Brain pericyte (primary cell): ENCODE data around the gene DDO.

Source experiments
- DNase-seq: peaks from one replicate; pipeline ENCODE4 v3.0.0-alpha.2; 2012; ENCODE audit warnings: low read depth, low spot score

Gene DDO

GRCh38 chr6:110342759-110343158 is 72.6 kb downstream of the DDO start:
- DNase-seq: no peak
